Adrenal gland (tissue), 5 donors: Measurements from ENCODE around the gene TSKS.
A peak's percentile ranks its signal among the peaks of the same experiment; 100 is the strongest.

Experiments
- CTCF ChIP-seq, 6 experiments: fragments of 450-650 bp in 4 of 6; fragments of 200-600 bp in 2 of 6; sonication (generic) in 1 of 6; IDR thresholded peaks; 1 replicate in 5 of 6; 2 replicates in 1 of 6; pipeline versions ENCODE4 v1.5.1 to v1.8.0; 2016 to 2021; ENCODE audit warnings: antibody characterized with exemption in 6 of 6, mild to moderate bottlenecking in 2 of 6, moderate library complexity in 1 of 6
- POLR2A ChIP-seq, 2 donors: fragments of 450-650 bp; IDR thresholded peaks; one replicate each; pipeline ENCODE4 v1.6.1; 2017; ENCODE audit warnings: antibody characterized with exemption in 2 of 2, mild to moderate bottlenecking in 2 of 2, moderate library complexity in 1 of 2
- donor health status: DM: no; HTN: no; CAD: no.

- no peak for TF ChIP-seq CTCF (IDR thresholded peaks at IDR 0.05)
- peak in 1 of 2 donors; percentile 25 for TF ChIP-seq POLR2A (IDR thresholded peaks at IDR 0.05)
These were observed 39.9 kb upstream of the TSKS start for GRCh38 chr19:49802836-49803528.
